Heart left ventricle (tissue), 13 donors: Measurements from ENCODE around the gene CCDC112.
A peak's percentile ranks its signal among the peaks of the same experiment; 100 is the strongest.

Experiments used
- CTCF ChIP-seq, 12 donors: fragments of 200-600 bp; sonication (generic) in 4 of 12; IDR thresholded peaks; one replicate each; pipeline versions ENCODE4 v1.5.0 to v1.8.0; 2018 to 2022; ENCODE audit warnings: antibody characterized with exemption in 12 of 12, mild to moderate bottlenecking in 5 of 12
- POLR2A ChIP-seq, 2 donors: fragments of 450-650 bp; IDR thresholded peaks; one replicate each; pipeline ENCODE4 v1.6.1; 2017; ENCODE audit warnings: antibody characterized with exemption in 2 of 2, mild to moderate bottlenecking in 2 of 2, moderate library complexity in 2 of 2
- donor health status: ischemic (EF 13 %, LVEDD 7.1; RV severe dilation, severe dysfunction).
- donor health status: DM: no; HTN: yes; CAD: no.
- donor health status: DM: no; HTN: no; CAD: no.
- donor health status: ischemic (EF 25% LVEDD 6.9; RV normal size, moderate dysfunction).
- donor health status: ischemic (EF 25% LVEDD 5.7; RV mildly dilated, moderate dysfunction).
- donor health status: ischemic (EF 35%, LVEDD 5.7; RV mildly dilated, moderate dysfunction).
- donor health status: nonischemic (EF 11% LVEDD 7.7; RV severe dilation, severe dysfunction).
- donor health status: DM: yes; HTN: yes; CAD: no.
- donor health status: PGD.
- donor health status: ischemic (EF 29% LVEDD 5.4; RV normal size, mild dysfunction).
- donor health status: nonischemic (EF 23%, LVEDD 6.1; RV moderate dilation, normal function).

GRCh38 chr5:115246361-115246991, 50.0 kb downstream of the CCDC112 start:
- peak; percentile 59 to 80 (median 68) for TF ChIP-seq CTCF (IDR thresholded peaks at IDR 0.05)
- TF ChIP-seq POLR2A (IDR thresholded peaks at IDR 0.05) = no peak
